GM12872 (cell line): Measurements from ENCODE around the gene PRKCE.

Source experiments
- TF ChIP-seq, protein P1 (sequence below): IDR thresholded peaks from 3 replicates; pipeline ENCODE4 v1.5.1; 2011; ENCODE audit warnings: low read depth, mild to moderate bottlenecking, low read length, moderate library complexity; ENCODE audit not compliant: insufficient read depth

The PRKCE gene

GRCh38 chr2:46184794-46185583 is 533.5 kb downstream of the PRKCE start:
- TF ChIP-seq, protein P1, sequence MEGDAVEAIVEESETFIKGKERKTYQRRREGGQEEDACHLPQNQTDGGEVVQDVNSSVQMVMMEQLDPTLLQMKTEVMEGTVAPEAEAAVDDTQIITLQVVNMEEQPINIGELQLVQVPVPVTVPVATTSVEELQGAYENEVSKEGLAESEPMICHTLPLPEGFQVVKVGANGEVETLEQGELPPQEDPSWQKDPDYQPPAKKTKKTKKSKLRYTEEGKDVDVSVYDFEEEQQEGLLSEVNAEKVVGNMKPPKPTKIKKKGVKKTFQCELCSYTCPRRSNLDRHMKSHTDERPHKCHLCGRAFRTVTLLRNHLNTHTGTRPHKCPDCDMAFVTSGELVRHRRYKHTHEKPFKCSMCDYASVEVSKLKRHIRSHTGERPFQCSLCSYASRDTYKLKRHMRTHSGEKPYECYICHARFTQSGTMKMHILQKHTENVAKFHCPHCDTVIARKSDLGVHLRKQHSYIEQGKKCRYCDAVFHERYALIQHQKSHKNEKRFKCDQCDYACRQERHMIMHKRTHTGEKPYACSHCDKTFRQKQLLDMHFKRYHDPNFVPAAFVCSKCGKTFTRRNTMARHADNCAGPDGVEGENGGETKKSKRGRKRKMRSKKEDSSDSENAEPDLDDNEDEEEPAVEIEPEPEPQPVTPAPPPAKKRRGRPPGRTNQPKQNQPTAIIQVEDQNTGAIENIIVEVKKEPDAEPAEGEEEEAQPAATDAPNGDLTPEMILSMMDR = 0 out of 3 replicates have a peak, but pooled peaks have one; percentile 29

DNA sequence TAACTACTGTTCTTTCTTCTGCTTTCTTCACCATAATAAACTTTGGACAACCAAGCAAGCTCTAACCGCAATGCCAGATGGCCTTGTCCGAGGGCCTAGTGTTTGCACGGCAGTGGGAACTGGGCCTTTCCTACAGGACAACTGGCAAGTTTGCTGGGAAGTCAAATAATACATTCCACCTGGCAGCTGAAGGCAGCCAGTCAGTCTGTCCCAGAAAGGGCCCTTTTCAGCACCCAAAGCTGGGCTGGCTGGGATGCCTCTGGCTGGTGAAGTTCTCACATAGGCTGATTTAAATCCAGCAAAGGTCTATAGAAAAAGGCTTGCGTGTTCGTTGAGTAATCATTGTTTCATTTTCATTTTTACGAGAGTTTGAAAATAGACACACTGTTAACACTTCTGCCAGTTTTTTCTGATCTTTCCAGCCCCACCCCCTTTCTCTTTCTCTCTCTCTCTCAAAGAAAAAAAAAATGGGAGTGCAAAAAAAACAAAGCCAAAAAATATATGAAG is 535.7 kb downstream of the PRKCE start:
- TF ChIP-seq, protein P1 = no peak

DNA sequence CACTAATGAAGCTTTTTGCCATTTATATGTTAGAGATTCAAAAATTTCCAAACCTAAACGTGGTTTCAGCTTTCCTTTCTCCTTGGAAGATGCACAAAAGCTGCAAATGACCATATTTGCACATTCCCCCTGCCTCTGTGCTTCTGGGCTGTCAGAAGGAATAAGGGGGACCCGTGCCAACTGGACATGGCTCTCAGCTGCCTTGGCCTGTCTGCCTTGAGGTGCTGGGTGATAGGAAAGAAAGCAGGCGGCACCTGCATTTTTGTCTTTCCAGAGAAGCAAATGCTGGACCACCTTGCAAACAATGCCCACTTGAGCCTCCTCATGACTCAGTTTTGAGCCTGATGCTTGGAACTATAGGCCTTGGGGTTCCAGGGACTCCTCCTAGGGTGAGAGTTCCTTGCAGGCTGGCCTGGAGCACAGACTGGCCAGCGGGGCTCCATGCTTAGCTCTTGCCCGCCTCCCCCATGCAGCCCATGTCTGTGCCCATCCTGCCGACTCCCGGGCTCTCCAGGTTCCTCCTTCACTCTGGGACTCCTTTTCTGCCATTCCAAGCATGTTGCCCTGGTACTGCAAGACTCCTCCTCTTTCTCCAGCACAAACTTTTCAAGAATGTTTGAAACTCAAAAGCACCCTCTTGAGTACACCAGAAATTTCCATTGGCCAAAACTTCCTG is 536.7 kb downstream of the PRKCE start:
- TF ChIP-seq, protein P1 = no peak

- TF ChIP-seq, protein P1 = no peak
These were observed 541.9 kb downstream of the PRKCE start for GRCh38 chr2:46193356-46193755.

GRCh38 chr2:46193855-46194254 is 542.4 kb downstream of the PRKCE start:
- TF ChIP-seq, protein P1 = no peak

DNA sequence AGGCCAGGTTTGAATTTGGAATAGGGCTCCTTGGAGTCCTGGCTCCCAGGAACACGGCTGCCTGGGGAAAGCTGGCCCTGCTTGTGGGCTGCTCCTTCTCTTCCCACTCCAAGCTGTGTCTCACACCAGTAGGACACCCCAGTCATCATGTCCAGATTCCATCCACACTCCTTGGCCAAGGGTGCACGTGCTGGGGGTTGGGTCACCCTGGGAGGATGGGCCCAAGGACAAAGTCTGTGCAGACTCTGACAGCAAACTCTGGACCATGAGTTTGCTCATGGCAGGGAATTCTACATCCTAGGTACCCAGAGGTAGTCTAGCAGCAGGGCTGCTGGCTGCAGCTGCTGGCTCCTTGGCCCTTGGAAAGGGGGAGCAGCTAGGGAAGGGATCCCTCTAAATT is 543.4 kb downstream of the PRKCE start:
- TF ChIP-seq, protein P1 = no peak

GRCh38 chr2:46195819-46196218 is 544.3 kb downstream of the PRKCE start:
- TF ChIP-seq, protein P1 = no peak
